ENCODE data around the gene NUDT12.

Gene NUDT12

DNA sequence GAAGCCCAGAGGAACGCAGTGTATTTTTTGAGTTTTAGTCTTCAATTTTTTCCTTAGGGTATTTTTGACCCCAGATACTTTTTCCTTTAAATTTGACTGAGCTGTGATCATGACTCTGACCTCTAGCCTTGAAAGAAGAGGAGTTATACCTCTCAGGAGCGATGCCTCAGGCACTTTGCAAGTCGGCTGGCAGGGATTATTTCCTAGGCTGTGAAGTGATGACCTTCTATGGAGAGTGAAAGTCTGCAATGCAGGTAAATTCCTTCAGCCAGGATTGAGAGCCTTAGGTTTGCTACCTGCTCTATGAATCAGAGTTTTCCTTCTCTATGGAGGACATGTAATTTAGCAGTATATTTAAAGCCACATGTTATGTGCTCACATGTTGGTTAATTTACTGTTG is 10.8 kb upstream of the NUDT12 start:
- peaks cover 23% of the 10 kb centered on the region for H3K4me1 ChIP-seq
- no peaks in the 10 kb centered on the region for H3K9me3 ChIP-seq
- no peaks in the 10 kb centered on the region for H3K27me3 ChIP-seq
- DNase-seq = no peak
- TF ChIP-seq, protein P1, sequence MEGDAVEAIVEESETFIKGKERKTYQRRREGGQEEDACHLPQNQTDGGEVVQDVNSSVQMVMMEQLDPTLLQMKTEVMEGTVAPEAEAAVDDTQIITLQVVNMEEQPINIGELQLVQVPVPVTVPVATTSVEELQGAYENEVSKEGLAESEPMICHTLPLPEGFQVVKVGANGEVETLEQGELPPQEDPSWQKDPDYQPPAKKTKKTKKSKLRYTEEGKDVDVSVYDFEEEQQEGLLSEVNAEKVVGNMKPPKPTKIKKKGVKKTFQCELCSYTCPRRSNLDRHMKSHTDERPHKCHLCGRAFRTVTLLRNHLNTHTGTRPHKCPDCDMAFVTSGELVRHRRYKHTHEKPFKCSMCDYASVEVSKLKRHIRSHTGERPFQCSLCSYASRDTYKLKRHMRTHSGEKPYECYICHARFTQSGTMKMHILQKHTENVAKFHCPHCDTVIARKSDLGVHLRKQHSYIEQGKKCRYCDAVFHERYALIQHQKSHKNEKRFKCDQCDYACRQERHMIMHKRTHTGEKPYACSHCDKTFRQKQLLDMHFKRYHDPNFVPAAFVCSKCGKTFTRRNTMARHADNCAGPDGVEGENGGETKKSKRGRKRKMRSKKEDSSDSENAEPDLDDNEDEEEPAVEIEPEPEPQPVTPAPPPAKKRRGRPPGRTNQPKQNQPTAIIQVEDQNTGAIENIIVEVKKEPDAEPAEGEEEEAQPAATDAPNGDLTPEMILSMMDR (IDR thresholded peaks at IDR 0.05; ENCODE audit: low read depth, low read length) = no peak
- no peak overlapping the region for H3K4me3 ChIP-seq (ENCODE audit: low read depth, low read length)
- no peaks in the 10 kb centered on the region for H3K36me3 ChIP-seq

DNA sequence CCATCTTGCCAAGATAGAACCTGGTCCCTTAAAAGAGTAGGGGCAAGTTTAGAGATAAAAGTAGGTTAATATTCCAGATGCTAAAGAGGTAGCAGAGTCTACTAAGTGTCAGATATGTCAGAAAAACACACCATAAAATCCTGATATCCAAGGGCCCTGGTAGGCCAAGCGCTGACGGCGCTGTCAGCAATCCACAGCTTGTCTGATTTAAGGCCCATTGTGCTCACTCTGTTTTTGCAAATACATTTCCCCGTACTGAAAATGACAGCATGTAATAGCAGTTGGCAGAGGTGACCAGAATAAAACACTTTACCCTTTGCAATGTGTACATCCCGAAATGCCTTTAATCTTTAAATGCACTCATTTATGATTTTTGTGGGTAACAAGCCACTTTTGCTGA is 9.9 kb upstream of the NUDT12 start:
- Histone ChIP-seq H3K27me3 (no peaks in the 10 kb centered on the region), H3K36me3 (no peaks in the 10 kb centered on the region), H3K4me3 (ENCODE audit: low read depth, low read length) (no peak overlapping the region), H3K9me3 (no peaks in the 10 kb centered on the region), H3K4me1 (peaks cover 23% of the 10 kb centered on the region)
- TF ChIP-seq, protein P1 (IDR thresholded peaks at IDR 0.05; ENCODE audit: low read depth, low read length) = no peak
- DNase-seq = no peak

DNA sequence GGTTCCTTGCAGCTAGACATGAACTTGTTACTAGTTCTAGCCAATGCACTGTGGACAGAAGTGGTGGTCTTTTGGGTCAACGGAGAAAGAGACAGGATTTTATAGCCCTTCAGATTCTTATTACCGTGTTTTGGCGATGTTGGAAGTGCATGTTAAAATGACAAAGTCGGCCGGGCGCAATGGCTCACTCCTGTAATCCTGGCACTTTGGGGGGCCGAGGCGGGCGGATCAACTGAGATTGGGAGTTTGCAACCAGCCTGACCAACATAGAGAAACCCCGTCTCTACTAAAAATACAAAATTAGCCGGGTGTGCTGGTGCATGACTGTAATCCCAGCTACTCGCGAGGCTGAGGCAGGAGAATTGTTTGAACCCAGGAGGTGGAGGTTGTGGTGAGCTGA is 9.1 kb upstream of the NUDT12 start:
- Histone ChIP-seq H3K36me3 (no peaks in the 10 kb centered on the region), H3K4me3 (ENCODE audit: low read depth, low read length) (no peak overlapping the region), H3K27me3 (no peaks in the 10 kb centered on the region), H3K9me3 (no peaks in the 10 kb centered on the region), H3K4me1 (peaks cover 23% of the 10 kb centered on the region)
- DNase-seq = no peak
- TF ChIP-seq, protein P1 (IDR thresholded peaks at IDR 0.05; ENCODE audit: low read depth, low read length) = no peak

DNA sequence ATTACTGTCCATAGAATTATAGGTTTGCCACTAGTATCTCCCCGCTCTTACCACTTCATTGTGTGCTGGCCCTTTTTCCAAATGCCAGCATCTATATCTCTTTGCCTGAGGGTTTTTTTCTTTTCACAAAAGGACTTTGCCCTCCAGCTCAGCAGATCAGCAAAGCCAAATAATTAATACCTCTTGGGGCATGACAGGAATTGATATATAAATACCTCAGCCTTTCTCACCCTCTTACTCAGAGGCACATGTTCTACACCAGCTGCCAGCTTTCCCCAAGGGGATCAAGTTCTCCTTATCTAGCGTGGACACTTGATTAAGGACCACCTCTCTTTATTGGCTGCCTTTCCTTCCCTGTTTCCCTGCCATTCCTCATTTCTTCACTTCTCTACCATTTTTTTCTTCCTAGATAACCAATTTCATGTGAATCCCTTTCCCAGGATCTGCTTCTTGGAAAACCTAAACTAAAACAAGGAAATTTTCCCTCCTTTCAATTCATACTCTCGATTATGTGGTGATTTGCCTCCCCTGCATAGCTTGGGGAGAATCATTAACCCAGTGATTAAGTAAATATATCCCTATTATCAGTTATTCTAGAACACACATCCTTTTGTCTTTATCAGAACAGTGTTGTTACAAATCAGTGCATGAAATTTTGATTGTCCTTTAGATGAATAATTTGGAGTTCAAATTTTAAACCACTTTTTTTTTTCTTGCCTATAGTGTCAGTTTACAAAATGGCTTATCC is 6.9 kb upstream of the NUDT12 start:
- TF ChIP-seq, protein P1 (IDR thresholded peaks at IDR 0.05; ENCODE audit: low read depth, low read length) = no peak
- no peak overlapping the region for H3K4me3 ChIP-seq (ENCODE audit: low read depth, low read length)
- peak; percentile 22 for DNase-seq
- H3K4me1 ChIP-seq = peaks cover 16% of the 10 kb centered on the region
- no peaks in the 10 kb centered on the region for H3K9me3 ChIP-seq
- H3K36me3 ChIP-seq = no peaks in the 10 kb centered on the region
- no peaks in the 10 kb centered on the region for H3K27me3 ChIP-seq

DNA sequence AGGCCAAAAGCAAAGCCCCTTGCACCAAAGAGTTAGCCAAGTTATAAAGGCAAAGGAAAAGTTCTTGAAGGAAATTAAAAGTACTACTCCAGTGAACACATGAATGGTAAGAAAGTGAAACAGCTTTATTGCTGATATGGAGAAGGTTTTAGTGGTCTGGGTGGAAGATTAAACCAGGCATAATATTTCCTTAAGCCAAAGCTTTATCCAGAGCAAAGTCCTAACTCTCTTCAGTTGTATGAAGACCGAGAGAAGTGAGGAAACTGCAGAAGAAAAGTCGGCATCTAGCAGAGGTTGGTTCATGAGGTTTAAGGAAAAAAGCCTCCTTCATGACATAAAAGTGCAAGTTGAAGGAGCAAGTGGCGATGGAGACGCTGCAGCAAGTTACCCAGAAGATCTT is 3.1 kb upstream of the NUDT12 start:
- Histone ChIP-seq H3K4me3 (ENCODE audit: low read depth, low read length) (no peak overlapping the region), H3K27me3 (no peaks in the 10 kb centered on the region), H3K9me3 (no peaks in the 10 kb centered on the region), H3K4me1 (peaks cover 6% of the 10 kb centered on the region; the same call in 1 of the 2 replicates), H3K36me3 (no peaks in the 10 kb centered on the region)
- no peak for DNase-seq
- TF ChIP-seq, protein P1 (IDR thresholded peaks at IDR 0.05; ENCODE audit: low read depth, low read length) = no peak

DNA sequence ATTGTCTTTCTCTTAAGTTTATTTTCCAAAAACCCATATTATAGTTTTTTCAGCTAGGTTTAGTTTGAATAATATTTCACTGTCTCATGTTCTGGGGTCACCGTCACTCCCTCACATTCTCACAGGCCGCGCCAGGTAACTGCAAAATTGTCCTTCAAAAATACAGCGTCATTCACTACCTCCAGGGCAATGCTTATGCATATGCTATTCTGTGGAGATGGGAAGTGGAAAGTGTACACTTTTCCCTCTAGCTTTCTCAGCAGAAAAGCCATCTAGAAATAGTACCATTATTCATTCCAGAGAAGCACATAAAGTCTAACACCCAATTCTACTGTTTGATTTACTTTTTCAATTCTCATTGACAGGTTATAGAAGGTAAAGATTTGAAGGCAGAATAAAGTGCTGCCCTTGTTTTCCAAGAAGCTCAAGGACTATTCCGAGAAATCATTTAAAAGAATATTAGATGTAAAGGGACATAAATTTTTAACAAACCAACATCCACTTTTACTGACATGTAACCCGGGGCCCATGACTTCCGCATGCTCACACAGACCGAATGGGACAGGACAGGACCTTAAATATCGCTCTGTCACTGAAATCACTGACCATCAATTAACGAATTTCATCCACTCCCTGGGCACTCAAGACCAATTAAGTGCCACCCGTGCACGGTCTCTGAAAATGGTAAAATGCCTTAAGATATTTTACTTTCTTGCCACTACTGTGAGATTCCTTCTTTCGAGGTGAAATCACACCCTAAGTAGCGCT is 720 bp downstream of the NUDT12 start:
- Histone ChIP-seq H3K9me3 (no peaks in the 10 kb centered on the region), H3K36me3 (no peaks in the 10 kb centered on the region), H3K4me1 (no peaks in the 10 kb centered on the region), H3K27me3 (no peaks in the 10 kb centered on the region), H3K4me3 (ENCODE audit: low read depth, low read length) (peak overlapping the region; percentile 76)
- TF ChIP-seq, protein P1 (IDR thresholded peaks at IDR 0.05; ENCODE audit: low read depth, low read length) = no peak
- DNase-seq = no peak

All from BE2C (cell line).